Loucy (cell line): ENCODE data around the gene GC.
"Not testable (repeated sequence)": the region's sequence is repeated elsewhere in the genome, so short reads cannot be mapped to it uniquely, and the experiment has no call there.

Source experiments
- H2AFZ ChIP-seq: fragments of 200-600 bp; sonication (generic); 2 replicates; pipeline ENCODE4 v1.6.0; 2016; ENCODE audit warnings: antibody characterized with exemption, mild to moderate bottlenecking, low read length, moderate library complexity
- H3F3A ChIP-seq: fragments of 200-600 bp; 2 replicates; pipeline ENCODE4 v1.6.0; 2016; ENCODE audit warnings: antibody characterized with exemption, low read depth, mild to moderate bottlenecking
- H3K27me3 ChIP-seq: fragments of 200-600 bp; sonication (generic); 2 replicates; pipeline ENCODE4 v1.6.1; 2014; ENCODE audit warnings: low read length, mild to moderate bottlenecking; ENCODE audit not compliant: insufficient read depth, poor library complexity, severe bottlenecking
- H3K36me3 ChIP-seq: fragments of 200-600 bp; sonication (generic); 2 replicates; pipeline ENCODE4 v1.6.1; 2016; ENCODE audit warnings: low read length; ENCODE audit not compliant: insufficient read depth
- H3K4me1 ChIP-seq: fragments of 200-600 bp; sonication (generic); 2 replicates; pipeline ENCODE4 v1.5.1; 2014; ENCODE audit warnings: low read length, mild to moderate bottlenecking; ENCODE audit not compliant: insufficient read depth, poor library complexity, severe bottlenecking
- H3K4me2 ChIP-seq: fragments of 200-600 bp; sonication (generic); 2 replicates; pipeline ENCODE4 v1.6.0; 2014; ENCODE audit warnings: antibody characterized with exemption, low read length, low read depth, mild to moderate bottlenecking; ENCODE audit not compliant: poor library complexity, severe bottlenecking
- H3K4me3 ChIP-seq: fragments of 200-600 bp; sonication (generic); 2 replicates; pipeline ENCODE4 v1.5.1; 2014; ENCODE audit warnings: low read length, mild to moderate bottlenecking, mixed read lengths; ENCODE audit not compliant: poor library complexity, severe bottlenecking
- H3K79me2 ChIP-seq: fragments of 200-600 bp; sonication (generic); 2 replicates; pipeline ENCODE4 v1.6.1; 2014; ENCODE audit warnings: low read length; ENCODE audit not compliant: insufficient read depth
- H3K9ac ChIP-seq: fragments of 200-600 bp; sonication (generic); 2 replicates; pipeline ENCODE4 v1.6.0; 2014; ENCODE audit warnings: mild to moderate bottlenecking, low read depth, low read length, moderate library complexity; ENCODE audit not compliant: poor library complexity, severe bottlenecking
- H3K9me2 ChIP-seq: fragments of 200-600 bp; sonication (generic); replicated peaks from 2 replicates; pipeline ENCODE4 v1.6.1; 2016; ENCODE audit warnings: low read depth, low read length, mixed read lengths
- H3K9me3 ChIP-seq: fragments of 200-600 bp; sonication (generic); 2 replicates; pipeline ENCODE4 v1.6.1; 2014; ENCODE audit warnings: mild to moderate bottlenecking, antibody characterized with exemption, low read length, low read depth; ENCODE audit not compliant: insufficient read depth
- H4K20me1 ChIP-seq: fragments of 200-600 bp; sonication (generic); 2 replicates; pipeline ENCODE4 v1.6.0; 2014; ENCODE audit warnings: antibody characterized with exemption, low read length, mild to moderate bottlenecking; ENCODE audit not compliant: insufficient read depth, poor library complexity, severe bottlenecking
- CTCF ChIP-seq: fragments of 200-600 bp; sonication (generic); conservative IDR thresholded peaks from 2 replicates; pipeline ENCODE4 v1.5.1; 2014; ENCODE audit warnings: mild to moderate bottlenecking, antibody characterized with exemption, low read length
- EZH2phosphoT487 ChIP-seq: fragments of 200-600 bp; IDR thresholded peaks from 2 replicates; pipeline ENCODE4 v1.6.1; 2018; ENCODE audit warnings: antibody characterized with exemption, mild to moderate bottlenecking, moderate library complexity, borderline replicate concordance

GC gene

GRCh38 chr4:71804017-71804697, 20.3 kb upstream of the GC start:
- not testable (repeated sequence) for H3K4me3 ChIP-seq, H3K9me3 ChIP-seq, H2AFZ ChIP-seq, H3K36me3 ChIP-seq, H3K79me2 ChIP-seq, H3K4me2 ChIP-seq, H3K9ac ChIP-seq, H3K9me2 ChIP-seq, H4K20me1 ChIP-seq, H3K4me1 ChIP-seq, H3K27me3 ChIP-seq, H3F3A ChIP-seq

GRCh38 chr4:71785959-71786358, 2.1 kb upstream of the GC start:
- no peaks in the 10 kb centered on the region for H3F3A ChIP-seq
- no peak overlapping the region for H2AFZ ChIP-seq
- no peak overlapping the region for H3K4me3 ChIP-seq
- TF ChIP-seq CTCF (no peak), EZH2phosphoT487 (no peak)
- no peaks in the 10 kb centered on the region for H3K9me2 ChIP-seq
- H3K79me2 ChIP-seq = no peaks in the 10 kb centered on the region
- H3K9me3 ChIP-seq = no peaks in the 10 kb centered on the region
- H3K27me3 ChIP-seq = no peaks in the 10 kb centered on the region
- no peak overlapping the region for H3K4me2 ChIP-seq
- no peaks in the 10 kb centered on the region for H3K4me1 ChIP-seq
- no peak overlapping the region for H3K9ac ChIP-seq
- no peaks in the 10 kb centered on the region for H4K20me1 ChIP-seq
- no peaks in the 10 kb centered on the region for H3K36me3 ChIP-seq

GRCh38 chr4:71784569-71785197, 804 bp upstream of the GC start:
- no peak overlapping the region for H2AFZ ChIP-seq
- no peaks in the 10 kb centered on the region for H3K36me3 ChIP-seq
- no peaks in the 10 kb centered on the region for H3K9me3 ChIP-seq
- H3K4me2 ChIP-seq = no peak overlapping the region
- H3K79me2 ChIP-seq = no peaks in the 10 kb centered on the region
- H3F3A ChIP-seq = no peaks in the 10 kb centered on the region
- H3K9ac ChIP-seq = no peak overlapping the region
- no peaks in the 10 kb centered on the region for H3K4me1 ChIP-seq
- H3K4me3 ChIP-seq = no peak overlapping the region
- H4K20me1 ChIP-seq = no peaks in the 10 kb centered on the region
- TF ChIP-seq CTCF (no peak), EZH2phosphoT487 (no peak)
- no peaks in the 10 kb centered on the region for H3K27me3 ChIP-seq
- H3K9me2 ChIP-seq = no peaks in the 10 kb centered on the region

- no peak overlapping the region for H3K9ac ChIP-seq
Observed at GRCh38 chr4:71777891-71778290, 6.0 kb downstream of the GC start.

More at GRCh38 chr4:71777891-71778290, 6.0 kb downstream of the GC start:
- H3K36me3 ChIP-seq = no peaks in the 10 kb centered on the region
- H3K79me2 ChIP-seq = no peaks in the 10 kb centered on the region
- no peaks in the 10 kb centered on the region for H3K9me2 ChIP-seq
- H3K4me3 ChIP-seq = no peak overlapping the region
- H3F3A ChIP-seq = no peaks in the 10 kb centered on the region
- H4K20me1 ChIP-seq = no peaks in the 10 kb centered on the region
- H3K4me1 ChIP-seq = no peaks in the 10 kb centered on the region
- TF ChIP-seq EZH2phosphoT487 (no peak), CTCF (no peak)
- H3K9me3 ChIP-seq = no peaks in the 10 kb centered on the region
- H3K4me2 ChIP-seq = no peak overlapping the region
- H3K27me3 ChIP-seq = no peaks in the 10 kb centered on the region
- H2AFZ ChIP-seq = no peak overlapping the region
